Myocyte (in vitro differentiated cells): ENCODE results near the gene VTI1B. TPM values are rescaled to one million over a fixed set of nuclear protein-coding genes. Genes with fewer than 3 reads are reported as not detected.

Source experiments
- DNase-seq: peaks from one replicate; pipeline ENCODE4 v3.0.0-alpha.2; 2012; ENCODE audit warnings: low read depth
- total RNA-seq: library from RNA; depleted of rRNA; stranded (reverse); fragments of >200 nt; gene quantifications from 2 replicates; pipeline ENCODE4 v1.2.3, GENCODE V29; 2014

Gene VTI1B
- total RNA-seq, 1 donor from 2014 or later: 38.4 TPM

DNA sequence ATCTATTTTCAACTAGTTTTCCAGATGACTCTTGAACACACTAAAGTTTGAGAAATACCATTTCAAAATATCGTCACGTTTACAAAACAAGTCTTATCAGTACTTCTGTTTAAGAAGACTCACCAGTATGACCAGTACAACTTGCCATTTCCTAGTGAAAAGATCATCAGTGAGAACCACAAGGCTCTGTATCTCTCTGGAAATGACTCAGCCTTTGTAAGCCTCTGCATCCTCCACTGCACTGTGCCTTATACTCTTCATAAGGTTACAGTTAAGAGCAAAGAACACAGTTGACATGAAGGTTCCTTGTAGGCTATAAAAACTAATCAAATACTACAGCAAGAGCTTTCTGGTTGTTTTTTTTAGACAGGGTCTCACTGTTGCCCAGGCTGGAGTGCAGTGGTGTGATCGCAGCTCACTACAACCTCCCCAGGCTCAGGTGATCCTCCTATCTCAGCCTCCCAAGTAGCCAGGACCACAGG is 5.7 kb upstream of the VTI1B start:
- DNase-seq: peak; percentile 20

DNA sequence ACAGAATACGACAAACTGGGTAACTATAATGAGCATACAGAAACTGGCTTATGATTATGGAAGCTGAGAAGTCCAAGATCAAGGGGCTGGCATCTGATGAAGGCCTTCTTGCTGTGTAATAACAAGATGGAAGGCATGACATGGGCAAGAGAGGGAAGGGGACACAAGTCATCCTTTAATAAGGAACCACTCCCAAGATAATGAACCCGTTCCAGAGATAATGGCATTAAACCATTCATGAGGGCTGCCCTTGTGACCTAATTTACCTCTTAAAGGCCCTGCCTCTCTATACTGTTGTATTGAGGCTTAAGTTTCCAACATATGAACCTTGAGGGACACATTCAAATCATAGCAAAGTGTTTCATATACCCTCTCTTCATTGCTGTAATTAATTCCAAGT is 4.6 kb upstream of the VTI1B start:
- DNase-seq: no peak

DNA sequence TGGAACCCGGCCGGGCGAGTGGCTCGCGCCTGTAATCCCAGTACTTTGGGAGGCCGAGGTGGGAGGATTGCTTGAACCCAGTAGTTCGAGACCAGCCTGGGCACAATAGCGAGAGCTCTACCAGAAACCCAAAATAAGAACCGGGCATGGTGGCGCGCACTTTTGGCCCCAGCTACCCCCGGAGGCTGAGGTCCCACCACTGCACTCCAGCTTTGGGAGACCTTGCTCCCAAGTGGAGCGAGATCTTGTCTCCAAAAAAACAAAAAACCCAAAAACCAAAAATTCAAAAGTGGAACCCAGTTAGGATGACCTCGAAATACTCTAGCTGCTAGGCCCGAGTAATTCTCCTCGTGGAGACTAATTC is 769 bp upstream of the VTI1B start:
- DNase-seq: no peak

DNA sequence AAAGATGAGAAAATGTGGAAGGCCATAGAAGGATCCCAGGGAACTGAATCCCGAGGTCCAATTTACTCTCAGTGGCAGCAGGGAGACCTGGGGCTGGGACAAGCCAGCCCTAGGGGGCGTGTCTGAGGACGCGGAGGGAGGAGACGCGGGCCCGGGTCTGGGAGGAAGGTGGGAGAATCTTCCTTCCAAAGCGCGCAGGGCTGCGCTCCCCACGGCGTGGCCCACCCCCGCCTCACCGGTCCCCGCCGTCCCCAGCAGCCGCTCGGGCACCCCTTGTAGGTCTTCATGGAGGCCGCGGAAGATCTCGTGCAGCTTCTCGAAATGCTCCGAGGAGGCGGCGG is 323 bp downstream of the VTI1B start:
- peak; percentile 74 for DNase-seq

DNA sequence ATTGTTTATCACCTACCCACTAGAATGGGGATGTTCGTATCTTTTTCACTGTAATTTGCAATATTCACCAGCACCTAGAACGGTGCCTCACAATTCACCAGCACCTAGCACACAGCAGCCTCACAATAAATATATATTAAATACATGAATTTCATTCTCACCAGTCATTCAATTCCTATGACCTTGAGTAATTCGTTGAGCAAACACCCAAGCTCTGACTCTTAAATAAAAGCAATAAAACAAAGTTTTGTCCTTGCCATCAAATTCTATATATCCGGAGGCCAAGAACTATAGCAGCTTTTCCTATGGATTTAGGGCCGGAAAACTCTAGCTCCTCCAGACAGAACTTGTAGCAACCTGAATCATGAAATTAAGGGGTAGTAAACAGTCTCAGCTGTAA is 981 bp downstream of the VTI1B start:
- no peak for DNase-seq

DNA sequence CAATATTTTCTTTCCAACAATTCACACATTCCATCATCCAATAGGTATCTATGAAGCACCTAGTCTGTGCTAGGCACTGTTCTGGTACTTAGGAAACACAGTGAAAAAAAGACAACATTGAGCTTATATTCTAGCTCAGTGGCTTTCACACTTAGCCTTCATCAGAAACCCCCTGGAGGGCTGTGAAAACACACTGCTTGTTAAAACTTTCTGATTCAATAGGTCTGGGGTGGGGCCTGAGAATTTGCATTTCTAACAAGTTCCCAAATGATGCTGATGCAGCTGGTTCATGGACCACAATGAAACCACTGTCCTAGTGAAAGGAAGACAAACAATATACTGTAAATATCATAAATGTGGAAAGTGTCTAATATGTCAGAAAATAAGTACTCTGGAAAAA is 5.9 kb downstream of the VTI1B start:
- DNase-seq: no peak

DNA sequence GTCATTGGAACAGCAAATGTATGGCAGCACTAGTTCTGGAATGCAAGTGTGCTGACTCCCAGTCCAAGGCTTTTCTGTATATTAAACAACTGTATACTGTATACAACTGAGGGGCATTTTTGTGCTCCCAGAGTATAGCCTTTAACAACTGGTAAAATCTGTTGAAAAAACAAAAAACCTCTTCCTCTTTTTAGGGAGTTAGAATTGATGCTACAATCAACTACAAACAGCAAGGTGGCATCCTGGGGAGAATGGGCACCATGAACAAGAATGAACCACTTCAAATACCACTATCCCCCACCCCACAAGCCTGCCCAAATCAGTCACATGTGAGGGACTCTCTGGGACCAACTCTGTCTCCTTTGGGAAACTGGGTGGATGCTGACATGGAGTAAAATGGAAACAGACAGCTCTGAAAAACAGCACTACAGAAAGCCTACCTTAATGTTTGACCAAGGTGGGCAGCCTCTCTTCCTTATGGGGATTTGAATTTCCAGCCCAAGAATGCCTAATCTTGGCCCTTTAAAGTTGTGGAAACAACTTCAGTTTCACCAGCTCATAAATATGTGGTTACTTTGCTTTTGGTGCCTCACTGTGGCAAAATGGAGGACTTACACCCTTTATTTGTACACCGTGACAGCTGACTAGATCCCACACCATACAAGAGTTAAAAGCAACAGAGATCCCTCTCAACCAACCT is 7.5 kb downstream of the VTI1B start:
- peak; percentile 69 for DNase-seq

DNA sequence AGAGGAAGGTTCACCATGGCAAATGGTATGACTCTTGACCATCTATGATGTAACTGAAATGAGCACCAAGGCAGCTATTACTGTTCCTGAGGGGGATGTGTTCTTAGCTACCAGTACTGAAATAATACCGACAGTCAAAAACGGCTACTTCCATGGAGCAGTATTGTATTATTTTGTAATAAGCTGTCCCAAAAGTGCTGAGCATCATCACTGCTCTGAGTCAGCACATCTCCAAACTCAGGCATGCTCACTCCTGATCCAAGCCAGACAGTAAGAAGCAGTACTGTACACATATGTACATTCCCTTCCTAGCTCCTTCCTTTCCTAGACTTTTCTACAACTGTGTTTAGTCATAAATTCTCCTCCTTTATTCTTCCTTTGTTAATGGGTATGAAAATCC is 8.6 kb downstream of the VTI1B start:
- DNase-seq: no peak

DNA sequence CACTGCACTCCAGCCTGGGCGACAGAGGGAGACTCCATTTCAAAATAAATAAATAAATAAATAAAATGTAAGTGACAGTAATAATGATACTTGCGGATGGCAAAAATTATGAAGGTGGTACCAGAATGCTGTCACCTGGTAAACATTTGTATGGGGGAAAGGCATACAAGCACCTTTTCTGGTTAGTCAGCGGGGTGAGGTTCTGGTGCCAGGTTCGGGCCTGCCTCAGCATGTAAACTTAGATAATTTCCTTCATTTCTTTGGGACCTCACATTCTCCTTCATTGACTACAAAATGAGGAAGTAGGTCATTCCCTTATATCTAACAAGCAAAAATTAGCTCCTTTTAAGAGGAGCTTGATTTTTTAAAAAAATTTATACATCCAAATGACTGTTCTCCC is 10.8 kb downstream of the VTI1B start:
- DNase-seq: no peak

DNA sequence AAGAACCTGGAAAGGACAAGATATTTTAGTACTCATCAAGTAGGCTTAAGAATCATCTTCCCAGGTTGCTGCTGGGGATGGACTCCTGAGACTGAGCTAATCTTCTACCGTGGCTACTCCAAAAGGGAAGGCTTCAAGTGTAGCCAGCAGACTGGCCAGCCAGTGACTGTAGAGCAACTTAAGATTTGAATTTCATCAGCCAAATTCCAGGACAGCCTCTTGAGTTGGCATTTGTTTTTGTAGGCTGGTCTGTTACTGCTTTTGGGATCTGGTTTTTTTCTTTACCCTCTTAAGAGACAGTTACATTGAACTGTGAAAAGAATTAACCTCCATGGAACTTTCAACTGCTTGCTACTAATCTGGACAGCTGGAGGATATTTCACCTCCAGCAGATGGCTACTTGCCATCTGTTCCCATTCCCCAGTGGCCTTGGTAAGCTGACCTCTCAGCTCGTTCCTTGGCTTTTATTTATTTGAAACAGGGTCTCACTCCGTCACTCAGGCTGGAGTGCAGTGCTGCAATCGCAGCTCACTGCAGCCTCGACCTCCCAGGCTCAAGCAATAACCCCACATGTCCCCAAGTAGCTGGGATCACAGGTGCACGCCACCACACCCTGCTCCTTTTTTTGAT is 20.7 kb downstream of the VTI1B start:
- DNase-seq: peak; percentile 47

DNA sequence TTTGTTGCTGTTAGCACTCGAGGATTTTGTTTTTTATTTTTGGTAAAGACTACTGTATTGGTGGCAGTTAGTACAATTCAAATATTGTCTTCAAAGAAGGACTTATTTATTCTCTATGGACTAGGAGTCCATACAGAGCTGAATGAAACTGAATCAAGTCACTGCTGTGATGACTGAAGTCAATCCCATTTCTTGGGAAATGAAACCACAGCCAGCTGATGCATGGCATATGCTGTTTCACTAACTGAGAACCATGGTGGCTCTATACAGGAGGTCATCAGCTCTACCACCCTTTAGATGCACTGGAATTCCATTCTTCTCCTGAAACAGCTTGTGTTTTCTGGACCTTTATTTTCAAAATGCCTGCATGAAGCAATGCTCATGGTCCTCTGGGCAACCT is 22.2 kb downstream of the VTI1B start:
- DNase-seq: peak; percentile 10

DNA sequence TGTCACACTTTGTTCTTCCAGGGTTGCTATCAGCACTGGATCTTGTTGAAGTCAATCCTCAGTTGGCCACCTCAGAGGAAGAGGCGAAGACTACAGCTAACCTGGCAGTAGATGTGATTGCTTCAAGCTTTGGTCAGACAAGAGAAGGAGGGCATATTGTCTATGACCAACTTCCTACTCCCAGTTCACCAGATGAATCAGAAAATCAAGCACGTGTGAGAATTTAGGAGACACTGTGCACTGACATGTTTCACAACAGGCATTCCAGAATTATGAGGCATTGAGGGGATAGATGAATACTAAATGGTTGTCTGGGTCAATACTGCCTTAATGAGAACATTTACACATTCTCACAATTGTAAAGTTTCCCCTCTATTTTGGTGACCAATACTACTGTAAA is 23.7 kb downstream of the VTI1B start:
- DNase-seq: no peak

DNA sequence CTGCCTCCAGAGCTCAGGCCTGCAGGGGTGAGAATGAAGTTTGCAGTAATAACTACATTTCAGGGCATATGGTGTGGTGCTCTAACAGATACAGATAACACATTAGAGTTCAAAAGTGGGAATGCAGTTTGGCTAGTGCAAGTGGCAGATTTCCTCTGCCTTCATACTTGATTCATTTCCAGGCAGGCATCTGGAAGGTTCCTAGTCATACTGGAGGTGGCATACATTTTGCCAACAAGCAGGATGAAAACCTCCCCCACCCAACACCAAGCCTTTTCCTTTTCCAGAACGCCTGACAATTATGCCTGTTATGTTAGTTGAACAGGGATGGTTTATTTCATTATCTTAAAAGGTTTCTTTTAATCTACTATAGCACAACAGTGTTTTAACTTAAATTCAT is 24.3 kb downstream of the VTI1B start:
- no peak for DNase-seq

DNA sequence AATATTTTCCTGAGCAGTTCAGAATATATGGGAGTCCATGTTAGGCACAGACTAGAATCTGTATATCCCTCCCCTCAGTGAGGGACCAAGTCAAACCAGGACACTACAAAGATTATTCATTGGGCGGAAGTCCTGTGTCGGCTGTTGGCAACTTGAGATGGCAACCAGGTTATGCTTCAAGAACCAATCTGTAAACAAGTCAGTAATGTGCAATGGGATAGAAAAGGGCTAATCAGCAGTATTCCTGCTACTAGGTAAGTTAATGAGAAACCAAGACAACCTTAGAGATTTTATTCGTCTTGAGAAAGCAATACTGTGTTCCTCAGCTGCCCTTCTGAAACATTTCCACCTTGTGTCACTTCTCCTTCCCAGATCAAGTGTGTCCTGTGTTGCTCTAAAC is 28.3 kb downstream of the VTI1B start:
- no peak for DNase-seq

DNA sequence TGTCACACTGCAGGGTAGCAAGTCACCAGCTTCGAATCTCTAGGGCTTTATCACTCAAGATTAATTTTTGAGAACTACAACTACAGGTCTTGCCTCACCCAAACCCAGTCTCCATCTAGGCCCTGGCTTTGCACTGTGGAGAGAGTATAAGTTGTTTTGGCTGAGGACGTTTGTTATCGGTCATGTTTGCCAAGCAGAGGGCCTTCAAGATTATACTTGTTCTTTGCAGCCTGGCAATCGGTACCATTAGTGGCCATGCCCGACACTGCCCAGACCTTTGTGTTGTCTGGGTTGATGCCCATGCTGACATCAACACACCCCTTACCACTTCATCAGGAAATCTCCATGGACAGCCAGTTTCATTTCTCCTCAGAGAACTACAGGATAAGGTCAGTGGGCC is 29.0 kb downstream of the VTI1B start:
- no peak for DNase-seq

DNA sequence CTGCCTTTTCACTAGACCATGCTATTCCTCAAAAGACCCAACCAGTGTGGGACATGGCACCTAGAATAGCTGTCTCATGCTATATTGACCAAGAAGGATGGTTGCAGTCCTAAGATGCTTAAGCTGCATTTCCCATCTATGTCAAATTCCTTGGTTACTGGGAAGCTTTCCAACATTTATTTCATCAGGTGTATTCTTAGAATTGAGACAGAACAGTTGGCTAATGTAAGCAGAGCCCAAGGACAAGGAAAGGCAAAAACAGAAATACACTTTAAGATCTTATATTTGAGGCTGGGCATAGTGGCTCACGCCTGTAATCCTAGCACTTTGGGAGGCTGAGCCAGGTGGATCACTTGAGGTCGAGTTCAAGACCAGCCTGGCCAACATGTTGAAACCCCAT is 30.0 kb downstream of the VTI1B start:
- peak; percentile 42 for DNase-seq

DNA sequence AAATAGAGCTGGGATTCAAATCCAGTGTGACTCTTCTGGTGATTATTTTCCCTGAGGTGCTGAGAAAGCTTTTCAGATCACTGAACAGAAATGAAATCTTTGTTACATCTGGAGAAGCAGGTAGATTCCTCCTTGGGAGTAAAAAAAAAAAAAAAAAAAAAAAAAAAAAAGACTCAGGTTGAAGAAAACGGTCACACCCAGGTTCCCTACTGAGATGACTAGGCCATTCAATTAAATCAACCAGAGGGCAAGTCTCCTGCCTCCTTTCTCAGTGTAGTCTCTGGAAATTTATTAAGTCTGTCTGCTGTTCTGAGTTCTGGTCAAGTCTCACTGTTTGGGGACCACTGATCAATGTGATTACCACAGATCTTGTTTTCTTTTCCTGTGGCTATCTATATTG is 30.7 kb downstream of the VTI1B start:
- DNase-seq: no peak

DNA sequence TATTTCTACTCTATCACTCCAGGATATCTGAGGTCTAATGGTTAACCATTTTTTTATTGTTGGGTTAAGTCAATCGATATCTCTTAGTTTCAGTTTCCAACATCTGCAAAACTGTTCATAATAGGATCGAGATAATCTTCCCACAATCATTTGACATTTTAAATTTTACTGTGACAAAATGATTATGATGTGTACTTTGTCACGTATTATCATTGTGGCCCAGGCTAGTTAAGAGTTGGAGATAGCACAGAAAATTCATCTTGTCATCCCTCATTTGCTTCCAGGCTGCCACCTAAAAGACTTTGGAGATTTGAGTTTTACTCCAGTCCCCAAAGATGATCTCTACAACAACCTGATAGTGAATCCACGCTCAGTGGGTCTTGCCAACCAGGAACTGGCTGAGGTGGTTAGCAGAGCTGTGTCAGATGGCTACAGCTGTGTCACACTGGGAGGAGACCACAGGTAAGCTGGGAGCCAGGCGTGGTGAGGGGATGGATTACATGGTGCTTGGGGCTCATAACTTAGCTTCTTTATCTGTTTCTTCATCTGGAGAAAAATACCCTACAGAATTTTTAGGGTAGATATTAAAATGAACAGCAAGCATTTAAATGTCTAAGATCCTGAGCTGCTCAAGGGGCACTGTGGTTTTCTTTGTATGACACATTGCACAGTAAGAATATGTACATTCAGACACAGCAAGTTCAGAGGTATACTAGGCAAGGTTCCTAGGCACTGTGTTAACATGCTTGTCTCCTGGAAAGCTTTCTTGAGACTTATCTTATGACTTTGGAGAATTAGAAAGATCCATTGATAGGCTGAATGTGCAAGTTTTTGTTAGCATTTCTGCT is 32.3 kb downstream of the VTI1B start:
- DNase-seq: no peak

DNA sequence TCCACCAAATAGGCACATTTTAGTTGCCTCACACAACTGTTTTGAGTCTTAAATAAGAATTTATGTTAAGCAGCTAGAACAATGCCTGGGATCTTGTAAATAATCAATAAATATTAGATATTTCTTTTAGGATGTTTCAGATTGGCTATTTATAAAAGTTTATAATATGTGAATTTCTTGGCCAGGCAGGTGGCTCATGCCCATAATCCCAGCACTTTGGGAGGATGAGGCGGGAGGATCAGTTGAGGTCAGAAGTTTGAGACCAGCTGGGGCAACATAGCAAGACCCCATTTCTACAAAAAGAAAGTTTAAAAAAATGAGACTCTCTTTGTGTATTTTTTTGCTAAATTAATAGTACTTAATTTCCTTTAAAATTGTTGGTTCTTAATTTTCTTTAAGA is 33.0 kb downstream of the VTI1B start:
- no peak for DNase-seq

DNA sequence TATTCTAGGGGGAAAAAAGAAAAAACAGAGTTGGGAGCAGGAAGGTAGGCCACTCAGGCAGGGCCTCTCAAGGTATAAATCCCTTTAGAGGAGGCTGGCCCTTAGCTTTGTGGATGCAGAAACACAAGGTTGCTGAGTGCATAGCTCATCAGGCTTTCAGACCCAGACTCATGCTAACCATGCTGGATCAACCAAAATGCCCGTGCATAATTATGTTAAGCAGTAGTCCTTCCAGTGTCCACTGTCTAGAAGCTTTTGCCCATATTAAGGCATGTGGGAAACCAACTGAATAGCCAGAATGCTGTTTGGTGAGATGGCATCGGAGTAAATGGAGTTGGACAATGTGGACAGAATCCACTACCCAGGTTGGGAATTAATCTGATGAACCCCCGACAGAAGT is 35.8 kb downstream of the VTI1B start:
- no peak for DNase-seq

DNA sequence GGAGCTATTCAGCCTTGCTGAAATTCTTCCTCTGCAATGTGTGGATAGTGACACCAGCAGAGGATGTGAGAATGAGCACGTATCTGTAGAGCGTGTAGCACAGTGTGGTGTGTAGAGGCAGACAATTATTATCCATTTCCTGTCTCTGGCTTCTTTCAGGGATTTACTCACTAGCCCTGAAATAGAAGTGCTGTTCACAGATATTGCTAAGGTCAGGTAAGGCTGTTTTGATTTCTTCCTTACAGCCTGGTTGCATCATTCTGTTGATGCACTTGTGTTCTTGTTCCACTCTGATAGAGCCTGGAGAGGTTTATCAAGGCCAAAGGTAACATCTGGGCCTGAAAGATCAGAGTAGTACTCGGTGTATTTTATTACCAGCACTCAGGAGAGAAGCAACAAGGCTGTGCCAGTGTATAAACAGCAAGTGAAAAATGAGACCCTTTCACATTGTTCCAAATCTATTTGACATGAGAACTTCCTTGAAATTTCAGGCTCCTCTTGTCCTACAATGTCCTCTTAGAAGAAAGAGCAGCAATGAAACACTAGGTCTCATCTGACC is 38.0 kb downstream of the VTI1B start:
- no peak for DNase-seq

DNA sequence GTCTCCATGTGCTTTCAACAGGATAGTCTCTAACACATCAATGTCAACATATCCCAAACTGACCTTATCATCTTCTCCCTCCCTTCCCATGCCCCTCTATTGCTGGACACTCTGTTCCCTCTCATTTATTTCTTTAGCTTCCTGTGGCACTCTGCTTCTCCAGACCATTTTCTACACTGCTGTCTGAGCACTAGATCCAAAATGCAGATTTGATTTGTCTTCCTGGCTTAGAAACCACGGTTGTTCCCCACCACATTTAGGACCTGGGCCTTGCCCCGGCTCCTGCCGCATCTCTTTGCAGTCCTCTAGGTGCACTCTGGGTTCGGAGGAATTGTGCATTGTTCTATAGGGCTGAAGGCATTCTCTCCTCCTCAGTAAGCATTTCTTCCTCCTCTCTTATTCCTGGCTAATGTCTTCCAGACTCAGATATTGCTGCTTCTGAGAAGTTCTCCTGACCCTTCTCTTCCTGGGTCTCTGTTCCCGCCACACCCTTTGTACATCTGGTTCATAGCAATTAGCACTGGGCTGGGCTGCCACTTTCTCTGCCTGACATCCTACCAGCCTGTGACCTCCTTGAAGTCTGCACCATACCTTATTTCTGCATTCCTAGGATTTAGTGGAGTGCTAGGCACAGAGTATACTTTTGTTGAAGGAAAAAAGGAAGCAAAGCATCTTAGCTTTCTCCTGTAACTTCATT is 40.8 kb downstream of the VTI1B start:
- DNase-seq: no peak
